HCT116 (cell line): ENCODE measurements around the gene AVPR1B.

ENCODE experiments used
- CTCF ChIP-seq, 3 experiments: fragments of 200-600 bp in 1 of 3; sonication (generic) in 1 of 3; IDR thresholded peaks in 2 of 3; conservative IDR thresholded peaks in 1 of 3; 2 replicates each; pipeline ENCODE4 v1.5.1; 2012 to 2017; ENCODE audit warnings: low read depth in 2 of 3, low read length in 2 of 3, antibody characterized with exemption in 1 of 3, borderline replicate concordance in 1 of 3, control low read depth in 1 of 3, mild to moderate bottlenecking in 1 of 3, mixed read lengths in 1 of 3, mixed run types in 1 of 3, moderate library complexity in 1 of 3; ENCODE audit not compliant: insufficient read depth in 1 of 3
- EZH2 ChIP-seq: fragments of 200-600 bp; sonication (generic); IDR thresholded peaks from 2 replicates; pipeline ENCODE4 v1.6.1; 2017; ENCODE audit warnings: antibody characterized with exemption, mixed run types
- MAX ChIP-seq: IDR thresholded peaks from 2 replicates; pipeline ENCODE4 v1.6.1; 2012
- POLR2A ChIP-seq: IDR thresholded peaks from 2 replicates; pipeline ENCODE4 v1.7.0; 2011; ENCODE audit warnings: borderline replicate concordance; ENCODE audit not compliant: insufficient read depth, insufficient read length; ENCODE audit errors: extremely low read depth
- POLR2AphosphoS5 ChIP-seq: IDR thresholded peaks from 2 replicates; pipeline ENCODE4 v1.6.1; 2011; ENCODE audit warnings: mild to moderate bottlenecking, low read depth, low read length, moderate library complexity
- RAD21 ChIP-seq: IDR thresholded peaks from 2 replicates; pipeline ENCODE4 v1.6.1; 2012; ENCODE audit warnings: low read depth, mild to moderate bottlenecking
- REST ChIP-seq: IDR thresholded peaks from 2 replicates; pipeline ENCODE4 v1.6.1; 2012; ENCODE audit warnings: low read depth
- SP1 ChIP-seq: IDR thresholded peaks from 2 replicates; pipeline ENCODE4 v1.6.1; 2012; ENCODE audit warnings: low read depth
- SRF ChIP-seq: IDR thresholded peaks from 2 replicates; pipeline ENCODE4 v1.6.1; 2012; ENCODE audit warnings: low read depth

- TF ChIP-seq CTCF (IDR thresholded peaks at IDR 0.05 in 2 of 3, conservative IDR thresholded peaks at IDR 0.05 in 1 of 3; ENCODE audit: borderline replicate concordance in 1 of 3, insufficient read depth in 1 of 3, low read depth in 2 of 3, low read length in 2 of 3): no peak
- no peak for TF ChIP-seq POLR2AphosphoS5
- no peak for TF ChIP-seq POLR2A
- no peak for TF ChIP-seq EZH2
- no peak for TF ChIP-seq SP1
- TF ChIP-seq SRF: no peak
- TF ChIP-seq REST: no peak
- TF ChIP-seq RAD21: no peak
- no peak for TF ChIP-seq MAX
Measured at GRCh38 chr1:206098242-206098919, 18.8 kb downstream of the AVPR1B start.
